Smooth muscle cell (in vitro differentiated cells): ENCODE results near the gene FAM221B. TPM values are rescaled to one million over a fixed set of nuclear protein-coding genes. Genes with fewer than 3 reads are reported as not detected.

Experiments
- DNase-seq: peaks from one replicate; lab custom pipeline; 2025; ENCODE audit not compliant: unreplicated experiment; lab: John Stamatoyannopoulos, UW
- H2AFZ ChIP-seq: fragments of 200-600 bp; sonication (generic); 2 replicates; pipeline ENCODE4 v1.6.0; 2016; ENCODE audit warnings: antibody characterized with exemption, low read depth, mild to moderate bottlenecking
- H3F3A ChIP-seq: fragments of 200-600 bp; sonication (generic); 2 replicates; pipeline ENCODE4 v1.6.0; 2017; ENCODE audit warnings: antibody characterized with exemption, low read depth
- H3K27ac ChIP-seq: fragments of 200-600 bp; sonication (generic); 2 replicates; pipeline ENCODE4 v1.5.1; 2016; ENCODE audit warnings: low read depth, mild to moderate bottlenecking
- H3K27me3 ChIP-seq: fragments of 200-600 bp; sonication (generic); 2 replicates; pipeline ENCODE4 v1.6.1; 2016; ENCODE audit warnings: low read depth, mild to moderate bottlenecking
- H3K36me3 ChIP-seq: fragments of 200-600 bp; sonication (generic); 2 replicates; pipeline ENCODE4 v1.5.1; 2016; ENCODE audit warnings: low read depth
- H3K4me1 ChIP-seq: fragments of 200-600 bp; sonication (generic); 2 replicates; pipeline ENCODE4 v1.5.1; 2016; ENCODE audit warnings: low read depth
- H3K4me2 ChIP-seq: fragments of 200-600 bp; sonication (generic); 2 replicates; pipeline ENCODE4 v1.6.0; 2016; ENCODE audit warnings: mild to moderate bottlenecking
- H3K4me3 ChIP-seq: fragments of 200-600 bp; sonication (generic); 2 replicates; pipeline ENCODE4 v1.5.1; 2016; ENCODE audit warnings: mild to moderate bottlenecking
- H3K79me2 ChIP-seq: fragments of 200-600 bp; sonication (generic); 2 replicates; pipeline ENCODE4 v1.6.0; 2016; ENCODE audit warnings: low read depth, mild to moderate bottlenecking
- H3K9ac ChIP-seq: fragments of 200-600 bp; sonication (generic); 2 replicates; pipeline ENCODE4 v1.6.0; 2016; ENCODE audit warnings: low read depth
- H3K9me3 ChIP-seq: fragments of 200-600 bp; sonication (generic); replicated peaks from 2 replicates; pipeline ENCODE4 v1.5.1; 2016; ENCODE audit warnings: low read depth
- H4K20me1 ChIP-seq: fragments of 200-600 bp; sonication (generic); 2 replicates; pipeline ENCODE4 v1.6.0; 2016; ENCODE audit warnings: low read depth
- WGBS: methylation state at CpG from one replicate; pipeline ENCODE4 v1.1.7; 2016; ENCODE audit warnings: low lambda C conversion rate; 5-methylcytosine and 5-hydroxymethylcytosine counted together
- polyA plus RNA-seq: library from polyadenylated mRNA; unstranded; fragments of >200 nt; fragmentation: Nextera tagmentation; extraction: Ambion mirVana; gene quantifications from 2 replicates; pipeline ENCODE4 v1.2.1, GENCODE V29; 2016
- total RNA-seq: library from RNA; depleted of rRNA; stranded (reverse); fragments of >200 nt; gene quantifications from 2 replicates; pipeline ENCODE4 v1.2.3, GENCODE V29; 2014
- TF ChIP-seq, protein P1 (sequence below): fragments of 200-600 bp; sonication (generic); IDR thresholded peaks from 2 replicates; pipeline ENCODE4 v1.5.1; 2017; ENCODE audit warnings: borderline replicate concordance, mild to moderate bottlenecking, antibody characterized with exemption; ENCODE audit not compliant: insufficient read depth, poor library complexity, severe bottlenecking

The FAM221B gene
- total and polyA plus RNA-seq, 2 experiments from 2014 or later: not detected

GRCh38 chr9:35791297-35791921 lies 37.1 kb downstream of the FAM221B start, which contains the start of gene NPR2:
Gene NPR2, plus strand, starts transcription at chr9:35791591. Its CDS starts 818 bp downstream, at chr9:35792409.
- Histone ChIP-seq H3K36me3 (no peaks in the 10 kb centered on the region), H3K27ac (no peak within 1 kb of the TSS), H3F3A (no peaks in the 10 kb centered on the region), H3K27me3 (no peaks in the 10 kb centered on the region), H3K4me2 (peak within 1 kb of the TSS; percentile 91), H2AFZ (peak within 1 kb of the TSS; percentile 87), H3K79me2 (no peaks in the 10 kb centered on the region), H3K4me3 (peak within 1 kb of the TSS; percentile 57), H3K9me3 (no peaks in the 10 kb centered on the region), H4K20me1 (no peaks in the 10 kb centered on the region), H3K4me1 (peaks cover 12% of the 10 kb centered on the region), H3K9ac (peak within 1 kb of the TSS; percentile 47)
- peak; percentile 27 for DNase-seq
- 2% methylated on average over 29 of the region's 64 CpGs for WGBS
- TF ChIP-seq, protein P1, sequence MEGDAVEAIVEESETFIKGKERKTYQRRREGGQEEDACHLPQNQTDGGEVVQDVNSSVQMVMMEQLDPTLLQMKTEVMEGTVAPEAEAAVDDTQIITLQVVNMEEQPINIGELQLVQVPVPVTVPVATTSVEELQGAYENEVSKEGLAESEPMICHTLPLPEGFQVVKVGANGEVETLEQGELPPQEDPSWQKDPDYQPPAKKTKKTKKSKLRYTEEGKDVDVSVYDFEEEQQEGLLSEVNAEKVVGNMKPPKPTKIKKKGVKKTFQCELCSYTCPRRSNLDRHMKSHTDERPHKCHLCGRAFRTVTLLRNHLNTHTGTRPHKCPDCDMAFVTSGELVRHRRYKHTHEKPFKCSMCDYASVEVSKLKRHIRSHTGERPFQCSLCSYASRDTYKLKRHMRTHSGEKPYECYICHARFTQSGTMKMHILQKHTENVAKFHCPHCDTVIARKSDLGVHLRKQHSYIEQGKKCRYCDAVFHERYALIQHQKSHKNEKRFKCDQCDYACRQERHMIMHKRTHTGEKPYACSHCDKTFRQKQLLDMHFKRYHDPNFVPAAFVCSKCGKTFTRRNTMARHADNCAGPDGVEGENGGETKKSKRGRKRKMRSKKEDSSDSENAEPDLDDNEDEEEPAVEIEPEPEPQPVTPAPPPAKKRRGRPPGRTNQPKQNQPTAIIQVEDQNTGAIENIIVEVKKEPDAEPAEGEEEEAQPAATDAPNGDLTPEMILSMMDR: no peak

DNA sequence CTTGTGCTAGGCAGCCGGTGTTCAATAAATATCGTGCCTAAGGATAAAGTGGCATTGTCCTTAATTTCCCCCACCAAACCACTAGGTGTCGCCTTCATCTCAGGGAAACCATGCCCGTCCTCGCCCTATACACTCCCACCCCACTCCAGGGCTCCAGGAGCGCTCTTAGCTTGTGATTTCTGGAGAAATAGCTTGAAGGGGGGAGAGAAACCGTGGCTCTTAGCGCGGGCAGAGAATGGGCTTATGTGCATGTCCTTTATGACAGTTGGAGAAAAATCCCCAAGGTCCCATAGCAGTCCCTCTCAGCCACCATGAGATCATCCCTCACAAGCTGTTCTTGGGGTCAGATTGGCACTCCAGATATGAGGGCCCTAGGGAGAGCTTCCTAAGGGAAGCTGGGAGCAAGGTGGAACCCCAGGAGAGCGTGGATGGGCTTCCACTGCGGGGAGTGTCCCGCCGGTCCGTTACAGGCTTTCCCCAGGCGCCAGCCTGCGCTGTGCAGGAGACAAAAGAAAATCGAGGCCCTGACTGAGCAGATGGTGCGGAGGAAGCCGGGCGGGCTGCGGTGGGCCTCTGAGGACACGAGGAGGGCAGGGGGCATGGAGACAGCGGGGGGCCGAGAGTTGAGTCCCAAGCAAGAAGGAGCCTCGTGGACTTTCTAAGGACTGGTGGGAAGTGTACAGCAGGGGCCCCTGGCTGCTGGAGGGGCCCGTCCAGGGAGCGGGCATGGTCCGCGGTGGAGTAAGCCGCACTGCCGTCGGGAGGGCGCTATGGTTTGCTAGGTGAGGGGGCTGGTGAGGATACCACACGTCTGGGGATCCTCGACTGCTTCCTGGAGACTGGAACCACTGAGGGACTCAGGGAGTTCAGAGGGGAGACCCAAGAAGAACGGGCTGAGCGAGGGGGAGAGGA lies 37.9 kb downstream of the FAM221B start:
- Histone ChIP-seq H3K4me2 (peak overlapping the region; percentile 91), H3K9ac (no peak overlapping the region), H3K36me3 (no peaks in the 10 kb centered on the region), H4K20me1 (no peaks in the 10 kb centered on the region), H3K9me3 (no peaks in the 10 kb centered on the region), H3K4me3 (peak overlapping the region; percentile 57), H3K79me2 (no peaks in the 10 kb centered on the region), H2AFZ (peak overlapping the region; percentile 87), H3K27me3 (no peaks in the 10 kb centered on the region), H3K4me1 (peaks cover 12% of the 10 kb centered on the region), H3F3A (no peaks in the 10 kb centered on the region), H3K27ac (no peak overlapping the region)
- WGBS: 24% methylated on average over 34 of the region's 37 CpGs
- TF ChIP-seq, protein P1: peak; percentile 84
- peak; percentile 17 for DNase-seq

- Histone ChIP-seq H3K9me3 (no peaks in the 10 kb centered on the region), H3K4me3 (no peak overlapping the region), H4K20me1 (no peaks in the 10 kb centered on the region), H3K9ac (no peak overlapping the region), H3K27me3 (no peaks in the 10 kb centered on the region), H3K79me2 (no peaks in the 10 kb centered on the region), H3K4me1 (peaks cover 12% of the 10 kb centered on the region), H3K36me3 (no peaks in the 10 kb centered on the region), H3F3A (no peaks in the 10 kb centered on the region), H2AFZ (no peak overlapping the region), H3K4me2 (no peak overlapping the region), H3K27ac (no peak overlapping the region)
- TF ChIP-seq, protein P1: no peak
- WGBS: 42% methylated on average over 4 of the region's 4 CpGs
- no peak for DNase-seq
Measured at GRCh38 chr9:35790025-35790384, 38.5 kb downstream of the FAM221B start.
